ENCODE data around the gene SLC12A8. TPM values are rescaled to one million over a fixed set of nuclear protein-coding genes. Genes with fewer than 3 reads are reported as not detected.

The SLC12A8 gene
- total RNA-seq, 2 experiments from 2014 or later, result 0.65 to 1.3 TPM

Other genes starting within 250 kb of the SLC12A8 start
- gene HEG1, start 156.8 kb downstream of the SLC12A8 start, total RNA-seq, result 10 to 100 TPM; 26.7 to 27.7 TPM
- gene ZNF148, start 162.6 kb upstream of the SLC12A8 start, total RNA-seq, result 10 to 100 TPM; 36.9 to 41.9 TPM

All from activated CD4-positive, alpha-beta memory T cell treated with anti-CD3 and anti-CD28 coated beads, Interleukin-2, amount 10 ng/mL, durations not matched to agents 7 days and 5 days (primary cell).